A549 (cell line): ENCODE results near the gene UGT1A5. TPM values are rescaled to one million over a fixed set of nuclear protein-coding genes. Genes with fewer than 3 reads are reported as not detected.

Experiments
- ATAC-seq, 2 experiments: fragments of 200-7000 bp in 1 of 2; fragments of >200 bp in 1 of 2; cut with Nextera tagmentation in 1 of 2; cut with Tn5 transposase in 1 of 2; 3 replicates each; pipeline versions ENCODE4 v1.8.0 to v1.9.1; 2018 to 2020; ENCODE audit warnings: mild to moderate bottlenecking in 1 of 2, moderate library complexity in 1 of 2
- CTCF ChIA-PET: fragments of 300-600 bp; sonication (Branson Sonifier 250); formaldehyde crosslinking; extraction: SDS; loops from one replicate; lab custom pipeline; 2021; ENCODE audit warnings: antibody characterized with exemption, inconsistent platforms; lab: Yijun Ruan, JAX
- POLR2A ChIA-PET: fragments of 350-600 bp; formaldehyde crosslinking; extraction: SDS; loops from one replicate; lab custom pipeline; 2021; ENCODE audit warnings: antibody characterized with exemption, inconsistent platforms; lab: Yijun Ruan, JAX
- DNase-seq, 2 experiments: peaks; one replicate each; pipeline versions ENCODE4 v3.0.0 to v3.0.0-alpha.2; 2011 to 2016; ENCODE audit warnings: low read depth in 1 of 2, low spot score in 1 of 2
- FAIRE-seq: peaks from 2 replicates; lab custom pipeline; 2011; peaks lifted over from hg19 to GRCh38; lab: Jason Lieb, UNC
- H3K27ac ChIP-seq, 2 experiments: fragments of >200 bp; sonication (Bioruptor Twin); formaldehyde crosslinking; 3 replicates each; pipeline ENCODE4 v1.5.1; 2016 to 2017
- H3K4me1 ChIP-seq: fragments of >200 bp; sonication (Bioruptor Twin); formaldehyde crosslinking; 3 replicates; pipeline ENCODE4 v1.6.1; 2016
- H3K4me2 ChIP-seq: fragments of >200 bp; sonication (Bioruptor Twin); formaldehyde crosslinking; 3 replicates; pipeline ENCODE4 v1.6.1; 2016
- H3K4me3 ChIP-seq: fragments of >200 bp; sonication (Bioruptor Twin); formaldehyde crosslinking; 3 replicates; pipeline ENCODE4 v1.5.1; 2016
- H3K9me3 ChIP-seq: fragments of >200 bp; sonication (Bioruptor Twin); formaldehyde crosslinking; 3 replicates; pipeline ENCODE4 v1.6.1; 2016
- BHLHE40 ChIP-seq: IDR thresholded peaks from 2 replicates; pipeline ENCODE4 v1.6.1; 2012; ENCODE audit warnings: low read depth, low read length, inconsistent platforms
- CBX2 ChIP-seq: fragments of 200-600 bp; sonication (generic); IDR thresholded peaks from 2 replicates; pipeline ENCODE4 v1.6.1; 2016; ENCODE audit warnings: low read depth, mild to moderate bottlenecking, borderline replicate concordance
- CBX8 ChIP-seq: fragments of 200-600 bp; sonication (generic); IDR thresholded peaks from 2 replicates; pipeline ENCODE4 v1.6.1; 2016
- CHD2 ChIP-seq: fragments of 150-350 bp; IDR thresholded peaks from 2 replicates; pipeline ENCODE4 v1.6.1; 2014; ENCODE audit warnings: low read length; ENCODE audit not compliant: partially characterized antibody
- EHF ChIP-seq: fragments of 250-450 bp; sonication (Bioruptor Pico); IDR thresholded peaks from 2 replicates; pipeline ENCODE4 v1.5.0; 2020; ENCODE audit warnings: mild to moderate bottlenecking
- EHMT2 ChIP-seq: fragments of 200-600 bp; sonication (generic); IDR thresholded peaks from 2 replicates; pipeline ENCODE4 v1.6.1; 2016; ENCODE audit warnings: antibody characterized with exemption, low read depth, mild to moderate bottlenecking, moderate library complexity
- EP300 ChIP-seq, 2 experiments: fragments of >200 bp; sonication (Bioruptor Twin); formaldehyde crosslinking; IDR thresholded peaks; 2 replicates in 1 of 2; 3 replicates in 1 of 2; pipeline ENCODE4 v1.6.1; 2016 to 2017
- ESRRA ChIP-seq: fragments of 150-350 bp; IDR thresholded peaks from 2 replicates; pipeline ENCODE4 v1.6.1; 2014; ENCODE audit warnings: mild to moderate bottlenecking, low read length, borderline replicate concordance
- FOSB ChIP-seq: fragments of 250-450 bp; sonication (Bioruptor Pico); IDR thresholded peaks from 2 replicates; pipeline ENCODE4 v1.5.0; 2020; ENCODE audit warnings: mild to moderate bottlenecking, moderate library complexity
- FOSL2 ChIP-seq, 2 experiments: fragments of 450-650 bp in 1 of 2; fragments of >200 bp in 1 of 2; sonication (Bioruptor Twin) in 1 of 2; formaldehyde crosslinking; IDR thresholded peaks; 2 replicates each; pipeline versions ENCODE4 v1.5.0 to v1.6.1; 2016 to 2020; ENCODE audit warnings: mild to moderate bottlenecking in 1 of 2, moderate library complexity in 1 of 2
- HDAC2 ChIP-seq: fragments of 200-600 bp; sonication (generic); IDR thresholded peaks from 2 replicates; pipeline ENCODE4 v1.6.1; 2016
- HES2 ChIP-seq: fragments of >200 bp; sonication (Bioruptor Twin); formaldehyde crosslinking; IDR thresholded peaks from 2 replicates; pipeline ENCODE4 v1.6.1; 2016
- HEYL ChIP-seq: fragments of 250-450 bp; sonication (Bioruptor Pico); IDR thresholded peaks from 2 replicates; pipeline ENCODE4 v1.8.0; 2021; ENCODE audit warnings: mild to moderate bottlenecking, moderate library complexity
- HOXA7 ChIP-seq: fragments of 250-450 bp; sonication (Bioruptor Pico); IDR thresholded peaks from 2 replicates; pipeline ENCODE4 v1.5.0; 2020; ENCODE audit warnings: mild to moderate bottlenecking, moderate library complexity
- HOXB13 ChIP-seq: fragments of 250-450 bp; sonication (Bioruptor Pico); IDR thresholded peaks from 2 replicates; pipeline ENCODE4 v1.5.0; 2020; ENCODE audit warnings: low read depth, mild to moderate bottlenecking, moderate library complexity
- HOXB5 ChIP-seq: fragments of 250-450 bp; sonication (Bioruptor Pico); IDR thresholded peaks from 2 replicates; pipeline ENCODE4 v1.5.0; 2020; ENCODE audit warnings: mild to moderate bottlenecking, moderate library complexity
- JUN ChIP-seq, 2 experiments: fragments of >200 bp; sonication (Bioruptor Twin); formaldehyde crosslinking; IDR thresholded peaks; 2 replicates in 1 of 2; 3 replicates in 1 of 2; pipeline ENCODE4 v1.6.1; 2016 to 2017
- MAFK ChIP-seq: fragments of 450-650 bp; IDR thresholded peaks from 2 replicates; pipeline ENCODE4 v1.6.1; 2014; ENCODE audit not compliant: partially characterized antibody
- MAX ChIP-seq: IDR thresholded peaks from 2 replicates; pipeline ENCODE4 v1.6.1; 2012
- MAZ ChIP-seq: fragments of 150-350 bp; IDR thresholded peaks from 2 replicates; pipeline ENCODE4 v1.6.1; 2014; ENCODE audit warnings: antibody characterized with exemption, low read depth, low read length, borderline replicate concordance
- NR3C1 ChIP-seq: fragments of >200 bp; sonication (Bioruptor Twin); formaldehyde crosslinking; IDR thresholded peaks from 3 replicates; pipeline ENCODE4 v1.6.1; 2017
- PBX3 ChIP-seq: IDR thresholded peaks from 2 replicates; pipeline ENCODE4 v1.6.1; 2012
- POLR2AphosphoS2 ChIP-seq: conservative IDR thresholded peaks from 2 replicates; pipeline ENCODE4 v1.6.1; 2012; ENCODE audit warnings: low read length, improper control_type of control experiment, inconsistent platforms
- RFX5 ChIP-seq: fragments of 450-650 bp; IDR thresholded peaks from 2 replicates; pipeline ENCODE4 v1.7.1; 2014; ENCODE audit warnings: antibody characterized with exemption, mild to moderate bottlenecking, moderate library complexity
- RNF2 ChIP-seq: fragments of 200-600 bp; sonication (generic); IDR thresholded peaks from 2 replicates; pipeline ENCODE4 v1.6.1; 2016; ENCODE audit warnings: low read depth, mild to moderate bottlenecking, antibody characterized with exemption, moderate library complexity, borderline replicate concordance
- SMC3 ChIP-seq: fragments of >200 bp; sonication (Bioruptor Twin); formaldehyde crosslinking; IDR thresholded peaks from 3 replicates; pipeline ENCODE4 v1.6.1; 2018; ENCODE audit warnings: inconsistent platforms
- SREBF2 ChIP-seq: fragments of 450-650 bp; IDR thresholded peaks from 2 replicates; pipeline ENCODE4 v1.6.1; 2014; ENCODE audit warnings: mild to moderate bottlenecking, moderate library complexity
- ZSCAN20 ChIP-seq: fragments of 250-450 bp; sonication (Bioruptor Pico); IDR thresholded peaks from 2 replicates; pipeline ENCODE4 v1.8.0; 2022; ENCODE audit warnings: mild to moderate bottlenecking, moderate library complexity
- WGBS: methylation state at CpG from one replicate; pipeline ENCODE4 v1.1.6; 2017; ENCODE audit errors: missing lambda C conversion rate; 5-methylcytosine and 5-hydroxymethylcytosine counted together
- polyA plus RNA-seq, 4 experiments: library from polyadenylated mRNA; depleted of rRNA in 3 of 4; stranded (reverse); fragments of >200 nt; fragmentation: RNase III in 1 of 4; extraction: RNeasy Plus Mini Kit Qiagen cat#74134 plus additional on column Dnase treatment in 1 of 4; gene quantifications; 2 replicates in 3 of 4; 3 replicates in 1 of 4; pipeline ENCODE4 v1.2.3, GENCODE V29; 2011 to 2017
- TF ChIP-seq, protein P1 (sequence below): IDR thresholded peaks from 2 replicates; pipeline ENCODE4 v1.6.1; 2012; ENCODE audit warnings: low read depth, borderline replicate concordance
- TF ChIP-seq, protein P2 (sequence below): fragments of 250-450 bp; sonication (Bioruptor Pico); IDR thresholded peaks from 2 replicates; pipeline ENCODE4 v1.5.0; 2021; ENCODE audit warnings: mild to moderate bottlenecking, moderate library complexity, borderline replicate concordance
- TF ChIP-seq, protein P3 (sequence below): fragments of >200 bp; sonication (Bioruptor Twin); formaldehyde crosslinking; IDR thresholded peaks from 3 replicates; pipeline ENCODE4 v1.6.1; 2016
- TF ChIP-seq, protein P4 (sequence below): fragments of >200 bp; sonication (Bioruptor Twin); formaldehyde crosslinking; IDR thresholded peaks from 3 replicates; pipeline ENCODE4 v1.5.1; 2016

The UGT1A5 gene
- polyA plus RNA-seq, 2 of the 4 experiments (the other 2 are of a cell fraction) = 0.05 TPM; not detected in 1

DNA sequence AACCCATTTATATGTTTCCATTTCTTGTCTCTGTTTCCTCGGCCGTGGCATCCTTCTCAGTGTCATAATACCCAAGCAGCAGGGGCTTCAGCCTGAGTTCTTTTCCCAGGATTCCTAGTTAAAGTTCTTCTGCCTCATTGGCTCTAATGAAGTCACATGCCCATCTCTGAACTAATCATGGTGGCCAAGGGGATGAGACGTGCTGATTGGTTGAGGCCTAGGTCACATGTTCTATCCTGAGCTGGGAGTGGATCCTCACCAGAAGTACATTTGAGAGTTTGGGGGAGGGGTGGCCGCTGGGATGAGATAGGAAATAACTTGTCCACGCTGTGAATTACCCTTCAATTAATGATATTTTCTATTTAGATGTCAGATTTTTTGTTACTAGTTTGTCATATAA, 3.8 kb upstream of the UGT1A5 start (continued):
- TF ChIP-seq RNF2 (no peak), HOXA7 (no peak), FOSB (CRISPR knock-in tag) (no peak), JUN (IDR thresholded peaks at IDR 0.05) (no peak; a peak in 1 of 5 replicates), HDAC2 (no peak), MAZ (no peak), CBX2 (no peak), EHMT2 (no peak), RFX5 (no peak), EP300 (IDR thresholded peaks at IDR 0.05) (no peak), PBX3 (no peak), HOXB13 (peak; percentile 65; the same call in 1 of the 2 replicates), POLR2AphosphoS2 (no peak), FOSL2 (IDR thresholded peaks at IDR 0.05) (no peak), FOSL2 (CRISPR knock-in tag; IDR thresholded peaks at IDR 0.05) (no peak), EHF (CRISPR knock-in tag) (no peak), HOXB5 (CRISPR knock-in tag) (0 out of 2 replicates have a peak, but pooled peaks have one; percentile 53)
- TF ChIP-seq, protein P1, sequence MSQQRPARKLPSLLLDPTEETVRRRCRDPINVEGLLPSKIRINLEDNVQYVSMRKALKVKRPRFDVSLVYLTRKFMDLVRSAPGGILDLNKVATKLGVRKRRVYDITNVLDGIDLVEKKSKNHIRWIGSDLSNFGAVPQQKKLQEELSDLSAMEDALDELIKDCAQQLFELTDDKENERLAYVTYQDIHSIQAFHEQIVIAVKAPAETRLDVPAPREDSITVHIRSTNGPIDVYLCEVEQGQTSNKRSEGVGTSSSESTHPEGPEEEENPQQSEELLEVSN = no peak
- TF ChIP-seq, protein P2, sequence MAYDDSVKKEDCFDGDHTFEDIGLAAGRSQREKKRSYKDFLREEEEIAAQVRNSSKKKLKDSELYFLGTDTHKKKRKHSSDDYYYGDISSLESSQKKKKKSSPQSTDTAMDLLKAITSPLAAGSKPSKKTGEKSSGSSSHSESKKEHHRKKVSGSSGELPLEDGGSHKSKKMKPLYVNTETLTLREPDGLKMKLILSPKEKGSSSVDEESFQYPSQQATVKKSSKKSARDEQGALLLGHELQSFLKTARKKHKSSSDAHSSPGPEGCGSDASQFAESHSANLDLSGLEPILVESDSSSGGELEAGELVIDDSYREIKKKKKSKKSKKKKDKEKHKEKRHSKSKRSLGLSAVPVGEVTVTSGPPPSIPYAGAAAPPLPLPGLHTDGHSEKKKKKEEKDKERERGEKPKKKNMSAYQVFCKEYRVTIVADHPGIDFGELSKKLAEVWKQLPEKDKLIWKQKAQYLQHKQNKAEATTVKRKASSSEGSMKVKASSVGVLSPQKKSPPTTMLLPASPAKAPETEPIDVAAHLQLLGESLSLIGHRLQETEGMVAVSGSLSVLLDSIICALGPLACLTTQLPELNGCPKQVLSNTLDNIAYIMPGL = no peak
- TF ChIP-seq, protein P3, sequence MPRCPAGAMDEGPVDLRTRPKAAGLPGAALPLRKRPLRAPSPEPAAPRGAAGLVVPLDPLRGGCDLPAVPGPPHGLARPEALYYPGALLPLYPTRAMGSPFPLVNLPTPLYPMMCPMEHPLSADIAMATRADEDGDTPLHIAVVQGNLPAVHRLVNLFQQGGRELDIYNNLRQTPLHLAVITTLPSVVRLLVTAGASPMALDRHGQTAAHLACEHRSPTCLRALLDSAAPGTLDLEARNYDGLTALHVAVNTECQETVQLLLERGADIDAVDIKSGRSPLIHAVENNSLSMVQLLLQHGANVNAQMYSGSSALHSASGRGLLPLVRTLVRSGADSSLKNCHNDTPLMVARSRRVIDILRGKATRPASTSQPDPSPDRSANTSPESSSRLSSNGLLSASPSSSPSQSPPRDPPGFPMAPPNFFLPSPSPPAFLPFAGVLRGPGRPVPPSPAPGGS = no peak
- TF ChIP-seq, all 56 proteins: peak for 4

- Histone ChIP-seq H3K4me3 (no peak overlapping the region), H3K4me2 (peak overlapping the region; percentile 34), H3K9me3 (peaks cover 14% of the 10 kb centered on the region), H3K4me1 (peaks cover 52% of the 10 kb centered on the region), H3K27ac (peak overlapping the region; percentile 98 to 100)
- ATAC-seq (peak; percentile 83 to 89), DNase-seq (peak; percentile 54 to 90), FAIRE-seq (peak; percentile 65)
- CTCF ChIA-PET = interaction anchor here (0.5 to 2.9 kb wide), 41 partner anchors 9 to 336 kb away, joined by 3 to 16 read pairs (median 4); partner anchors contain the start of gene UGT1A3
- POLR2A ChIA-PET = interaction anchor here (1.1 to 1.4 kb wide), 2 partner anchors 122 to 225 kb away, joined by 3 to 4 read pairs; no protein-coding TSS in a partner anchor
- WGBS = 28% methylated on average over 11 of the region's 11 CpGs
- TF ChIP-seq SREBF2 = no peak
- TF ChIP-seq SMC3 = peak; percentile 95
- TF ChIP-seq NR3C1 = no peak
- no peak for TF ChIP-seq CHD2
- TF ChIP-seq HES2 = no peak
- TF ChIP-seq CBX8 = no peak
- no peak for TF ChIP-seq HEYL
- TF ChIP-seq BHLHE40 = no peak
- peak; percentile 58 for TF ChIP-seq MAX
- TF ChIP-seq, protein P1 = no peak
- no peak for TF ChIP-seq MAFK
- TF ChIP-seq ZSCAN20 (CRISPR knock-in tag) = no peak
- TF ChIP-seq HOXB5 (CRISPR knock-in tag) = peak; percentile 75
- TF ChIP-seq JUN (IDR thresholded peaks at IDR 0.05) = peak in 1 of 2 experiments; percentile 41; a peak in 1 of 5 replicates
- TF ChIP-seq EHF (CRISPR knock-in tag) = 0 out of 2 replicates have a peak, but pooled peaks have one; percentile 19
- TF ChIP-seq, protein P4, sequence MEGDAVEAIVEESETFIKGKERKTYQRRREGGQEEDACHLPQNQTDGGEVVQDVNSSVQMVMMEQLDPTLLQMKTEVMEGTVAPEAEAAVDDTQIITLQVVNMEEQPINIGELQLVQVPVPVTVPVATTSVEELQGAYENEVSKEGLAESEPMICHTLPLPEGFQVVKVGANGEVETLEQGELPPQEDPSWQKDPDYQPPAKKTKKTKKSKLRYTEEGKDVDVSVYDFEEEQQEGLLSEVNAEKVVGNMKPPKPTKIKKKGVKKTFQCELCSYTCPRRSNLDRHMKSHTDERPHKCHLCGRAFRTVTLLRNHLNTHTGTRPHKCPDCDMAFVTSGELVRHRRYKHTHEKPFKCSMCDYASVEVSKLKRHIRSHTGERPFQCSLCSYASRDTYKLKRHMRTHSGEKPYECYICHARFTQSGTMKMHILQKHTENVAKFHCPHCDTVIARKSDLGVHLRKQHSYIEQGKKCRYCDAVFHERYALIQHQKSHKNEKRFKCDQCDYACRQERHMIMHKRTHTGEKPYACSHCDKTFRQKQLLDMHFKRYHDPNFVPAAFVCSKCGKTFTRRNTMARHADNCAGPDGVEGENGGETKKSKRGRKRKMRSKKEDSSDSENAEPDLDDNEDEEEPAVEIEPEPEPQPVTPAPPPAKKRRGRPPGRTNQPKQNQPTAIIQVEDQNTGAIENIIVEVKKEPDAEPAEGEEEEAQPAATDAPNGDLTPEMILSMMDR = peak; percentile 84
- no peak for TF ChIP-seq ESRRA
Observed at GRCh38 chr2:233711312-233712008, 1.2 kb upstream of the UGT1A5 start.
